ENCODE measurements around the gene ZPR1.

- no peak for TF ChIP-seq CTCF (IDR thresholded peaks at IDR 0.05 in 8 of 11, conservative IDR thresholded peaks at IDR 0.05 in 3 of 11)
- TF ChIP-seq POLR2A (IDR thresholded peaks at IDR 0.05) = no peak
- TF ChIP-seq POLR2AphosphoS5 (IDR thresholded peaks at IDR 0.05) = no peak
These were observed 10.0 kb upstream of the ZPR1 start for GRCh38 chr11:116797816-116798215.

Data from spleen (tissue), 7 donors.